K562 (cell line): ENCODE results near the gene MYO3B. TPM values are rescaled to one million over a fixed set of nuclear protein-coding genes. Genes with fewer than 3 reads are reported as not detected.

Experiments used
- CHD4 ChIP-seq: fragments of 200-600 bp; sonication (generic); IDR thresholded peaks from 3 replicates; pipeline ENCODE4 v1.6.1; 2012; ENCODE audit warnings: low read depth, mild to moderate bottlenecking, mixed read lengths, low read length, inconsistent platforms; ENCODE audit not compliant: insufficient read depth, insufficient replicate concordance, poor library complexity, severe bottlenecking
- CUX1 ChIP-seq: fragments of 200-800 bp; sonication (Bioruptor generic); IDR thresholded peaks from 2 replicates; pipeline ENCODE4 v1.6.1; 2016; ENCODE audit warnings: missing genetic modification characterization, missing compliant biosample characterization
- E2F6 ChIP-seq, 2 experiments: IDR thresholded peaks; 2 replicates each; pipeline ENCODE4 v1.6.1; 2011; ENCODE audit warnings: borderline replicate concordance in 1 of 2, control low read depth in 1 of 2, low read depth in 1 of 2, low read length in 1 of 2, mild to moderate bottlenecking in 1 of 2, mixed read lengths in 1 of 2, moderate library complexity in 1 of 2; ENCODE audit not compliant: insufficient read depth in 1 of 2, insufficient read length in 1 of 2, poor library complexity in 1 of 2, severe bottlenecking in 1 of 2; ENCODE audit errors: extremely low read depth in 1 of 2
- HSF4 ChIP-seq: fragments of 250-450 bp; sonication (Bioruptor Pico); IDR thresholded peaks from 2 replicates; pipeline ENCODE4 v2.1.2; 2022; ENCODE audit warnings: mild to moderate bottlenecking, moderate library complexity, borderline replicate concordance
- JUND ChIP-seq, 2 experiments: IDR thresholded peaks; 2 replicates in 1 of 2; 3 replicates in 1 of 2; pipeline ENCODE4 v1.6.1; 2011; ENCODE audit warnings: borderline replicate concordance in 2 of 2, low read depth in 2 of 2, low read length in 2 of 2, improper control_type of control experiment in 1 of 2, missing biosample characterization in 1 of 2, missing genetic modification characterization in 1 of 2, missing genetic modification reagents in 1 of 2
- MIER1 ChIP-seq: fragments of 450-650 bp; IDR thresholded peaks from 2 replicates; pipeline ENCODE4 v1.6.1; 2016; ENCODE audit warnings: antibody characterized with exemption, mild to moderate bottlenecking, low read depth
- ZBTB11 ChIP-seq, 3 experiments: fragments of 200-800 bp in 1 of 3; fragments of 250-450 bp in 1 of 3; fragments of 450-650 bp in 1 of 3; sonication (Bioruptor Pico) in 1 of 3; sonication (Bioruptor generic) in 1 of 3; formaldehyde crosslinking in 1 of 3; IDR thresholded peaks; 2 replicates each; pipeline versions ENCODE4 v1.6.1 to v1.8.0; 2016 to 2022; ENCODE audit warnings: mild to moderate bottlenecking in 2 of 3, missing genetic modification characterization in 2 of 3, missing compliant biosample characterization in 1 of 3, moderate library complexity in 1 of 3
- ZBTB5 ChIP-seq: fragments of 450-650 bp; IDR thresholded peaks from 2 replicates; pipeline ENCODE4 v1.6.1; 2017; ENCODE audit warnings: antibody characterized with exemption
- ZNF324 ChIP-seq: fragments of 250-450 bp; sonication (Bioruptor Pico); IDR thresholded peaks from 2 replicates; pipeline ENCODE4 v1.4.0; 2020; ENCODE audit warnings: mild to moderate bottlenecking
- ZNF764 ChIP-seq: fragments of 250-450 bp; sonication (Bioruptor Pico); IDR thresholded peaks from 2 replicates; pipeline ENCODE4 v1.4.0; 2020; ENCODE audit warnings: low read depth, mild to moderate bottlenecking, moderate library complexity
- polyA plus RNA-seq, 8 experiments: library from polyadenylated mRNA; depleted of rRNA in 4 of 8; stranded (reverse) in 5 of 8; unstranded in 3 of 8; fragments of >200 nt; fragmentation: Nextera tagmentation in 2 of 8; fragmentation: Illumina TruSeq in 1 of 8; extraction: Ambion mirVana in 2 of 8; extraction: Trizol in 1 of 8; gene quantifications; 2 replicates each; pipeline versions ENCODE4 v1.2.1 to v1.2.3, GENCODE V29; 2011 to 2014; ENCODE audit warnings: inconsistent platforms in 1 of 8, missing spikeins in 1 of 8
- total RNA-seq, 7 experiments: library from RNA; depleted of rRNA in 6 of 7; stranded (reverse); fragments of >200 nt in 6 of 7; fragmentation: Illumina TruSeq in 2 of 7; extraction: Trizol in 2 of 7; gene quantifications; 2 replicates each; pipeline versions ENCODE4 v1.2.1 to v1.2.3, GENCODE V29; 2011 to 2021; ENCODE audit warnings: low replicate concordance in 1 of 7

The MYO3B gene
- total and polyA plus RNA-seq, 9 of the 15 experiments (the other 6 are each of a cell fraction or from before 2014, with no cell fraction given), result 2.7 to 6.5 (median 3.6) TPM

- no peak for TF ChIP-seq CHD4
- no peak for TF ChIP-seq MIER1
- TF ChIP-seq E2F6 (IDR thresholded peaks at IDR 0.05; ENCODE audit: borderline replicate concordance in 1 of 2, extremely low read depth in 1 of 2, insufficient read depth in 1 of 2, insufficient read length in 1 of 2, low read depth in 1 of 2, low read length in 1 of 2, poor library complexity in 1 of 2, severe bottlenecking in 1 of 2), result no peak
- TF ChIP-seq ZNF324 (CRISPR knock-in tag), result no peak
- TF ChIP-seq ZNF764, result no peak
- no peak for TF ChIP-seq CUX1
- no peak for TF ChIP-seq ZBTB5
- TF ChIP-seq JUND (IDR thresholded peaks at IDR 0.05; ENCODE audit: borderline replicate concordance, low read depth, low read length), result 0 out of 2 replicates have a peak, but pooled peaks have one; percentile 34
- TF ChIP-seq JUND (tag; IDR thresholded peaks at IDR 0.05; ENCODE audit: borderline replicate concordance, low read depth, low read length), result peak; percentile 46; the same call in 2 of the 3 replicates
- TF ChIP-seq ZBTB11 (CRISPR knock-in tag; IDR thresholded peaks at IDR 0.05), result 0 out of 6 replicates have a peak, but pooled peaks of 1 of the 3 experiments have one; percentile 43
- no peak for TF ChIP-seq HSF4 (CRISPR knock-in tag)
Measured at GRCh38 chr2:170155022-170155722, 22.8 kb upstream of the MYO3B start (continued).
